H9 (cell line): ENCODE data around the gene BEST2. TPM values are rescaled to one million over a fixed set of nuclear protein-coding genes. Genes with fewer than 3 reads are reported as not detected.

ENCODE experiments used
- DNase-seq: peaks from one replicate; pipeline ENCODE4 v3.0.0-alpha.2; 2017
- H2AFZ ChIP-seq: one replicate; pipeline ENCODE4 v1.6.1; 2013; ENCODE audit warnings: mild to moderate bottlenecking, low read length, control low read depth, moderate library complexity
- H2AK5ac ChIP-seq: 2 replicates; pipeline ENCODE4 v1.6.1; 2013; ENCODE audit warnings: low read length, control low read depth, mixed read lengths; ENCODE audit not compliant: insufficient read length
- H2BK120ac ChIP-seq: one replicate; pipeline ENCODE4 v1.6.1; 2013; ENCODE audit warnings: low read depth, mild to moderate bottlenecking, low read length, control low read depth, inconsistent platforms; ENCODE audit not compliant: poor library complexity, severe bottlenecking
- H2BK12ac ChIP-seq: 2 replicates; pipeline ENCODE4 v1.6.1; 2013; ENCODE audit warnings: low read length, control low read depth, mixed read lengths, low read depth; ENCODE audit not compliant: insufficient read length
- H2BK15ac ChIP-seq: 2 replicates; pipeline ENCODE4 v1.6.1; 2013; ENCODE audit warnings: low read depth, low read length, control low read depth
- H2BK20ac ChIP-seq: one replicate; pipeline ENCODE4 v1.6.1; 2013; ENCODE audit warnings: low read depth, mild to moderate bottlenecking, low read length, control low read depth, inconsistent platforms; ENCODE audit not compliant: poor library complexity, severe bottlenecking
- H2BK5ac ChIP-seq: 2 replicates; pipeline ENCODE4 v1.6.1; 2013; ENCODE audit warnings: low read length, control low read depth, mixed read lengths; ENCODE audit not compliant: insufficient read length
- H3K14ac ChIP-seq: 2 replicates; pipeline ENCODE4 v1.6.1; 2013; ENCODE audit warnings: low read length, control low read depth; ENCODE audit not compliant: insufficient read depth
- H3K18ac ChIP-seq: 2 replicates; pipeline ENCODE4 v1.6.1; 2013; ENCODE audit warnings: low read depth, mild to moderate bottlenecking, mixed read lengths, low read length, control low read depth; ENCODE audit not compliant: insufficient read length
- H3K23ac ChIP-seq: 2 replicates; pipeline ENCODE4 v1.6.1; 2013; ENCODE audit warnings: low read length, control low read depth, mixed read lengths, low read depth; ENCODE audit not compliant: insufficient read length
- H3K23me2 ChIP-seq: 2 replicates; pipeline ENCODE4 v1.6.1; 2013; ENCODE audit warnings: low read depth, mild to moderate bottlenecking, mixed read lengths, low read length, control low read depth; ENCODE audit not compliant: insufficient read length, poor library complexity, severe bottlenecking
- H3K27ac ChIP-seq: 2 replicates; pipeline ENCODE4 v1.5.1; 2013; ENCODE audit warnings: low read length, control low read depth, mixed read lengths, low read depth; ENCODE audit not compliant: insufficient read length
- H3K27me3 ChIP-seq: 2 replicates; pipeline ENCODE4 v1.6.1; 2013; ENCODE audit warnings: low read length, control low read depth, inconsistent platforms; ENCODE audit not compliant: insufficient read depth
- H3K4ac ChIP-seq: 2 replicates; pipeline ENCODE4 v1.6.1; 2013; ENCODE audit warnings: low read depth, mild to moderate bottlenecking, control low read depth, inconsistent platforms, low read length, moderate library complexity
- H3K4me1 ChIP-seq: 2 replicates; pipeline ENCODE4 v1.6.1; 2013; ENCODE audit warnings: low read length, control low read depth, inconsistent platforms; ENCODE audit not compliant: insufficient read depth
- H3K4me2 ChIP-seq: 2 replicates; pipeline ENCODE4 v1.6.1; 2013; ENCODE audit warnings: low read length, control low read depth, mixed read lengths; ENCODE audit not compliant: insufficient read length, insufficient read depth
- H3K56ac ChIP-seq: 2 replicates; pipeline ENCODE4 v1.6.1; 2013; ENCODE audit warnings: low read depth, mild to moderate bottlenecking, mixed read lengths, low read length, control low read depth; ENCODE audit not compliant: insufficient read length
- H3K79me1 ChIP-seq: 2 replicates; pipeline ENCODE4 v1.6.1; 2013; ENCODE audit warnings: low read depth, mild to moderate bottlenecking, moderate library complexity, low read length, control low read depth, inconsistent platforms; ENCODE audit not compliant: insufficient read depth, poor library complexity, severe bottlenecking
- H3K79me2 ChIP-seq: 2 replicates; pipeline ENCODE4 v1.6.1; 2013; ENCODE audit warnings: low read length, control low read depth, inconsistent platforms; ENCODE audit not compliant: insufficient read depth
- H3K9ac ChIP-seq: 2 replicates; pipeline ENCODE4 v1.6.1; 2013; ENCODE audit warnings: low read length, control low read depth, mixed read lengths; ENCODE audit not compliant: insufficient read length; ENCODE audit errors: extremely low read depth
- H3K9me3 ChIP-seq: one replicate; pipeline ENCODE4 v1.6.1; 2013; ENCODE audit warnings: low read depth, low read length, inconsistent platforms; ENCODE audit not compliant: control insufficient read depth
- H3T11ph ChIP-seq: one replicate; pipeline ENCODE4 v1.6.1; 2013; ENCODE audit warnings: mild to moderate bottlenecking, low read length, control low read depth, inconsistent platforms
- H4K20me1 ChIP-seq: one replicate; pipeline ENCODE4 v1.6.1; 2013; ENCODE audit not compliant: control insufficient read depth, insufficient read length, insufficient read depth
- H4K5ac ChIP-seq: 2 replicates; pipeline ENCODE4 v1.6.1; 2013; ENCODE audit warnings: low read depth, mild to moderate bottlenecking, mixed read lengths, low read length, control low read depth; ENCODE audit not compliant: insufficient read length
- H4K8ac ChIP-seq: replicated peaks from 2 replicates; pipeline ENCODE4 v1.6.1; 2013; ENCODE audit warnings: low read length, control low read depth, mixed read lengths, low read depth; ENCODE audit not compliant: insufficient read length
- H4K91ac ChIP-seq: 2 replicates; pipeline ENCODE4 v1.6.1; 2013; ENCODE audit warnings: low read depth, mild to moderate bottlenecking, moderate library complexity, mixed read lengths, low read length, control low read depth; ENCODE audit not compliant: insufficient read length
- H3K27ac Mint-ChIP-seq, 3 experiments: 2 replicates in 2 of 3; 3 replicates in 1 of 3; pipeline ENCODE4 v1.8.0; 2020 to 2021; ENCODE audit warnings: mixed read lengths in 3 of 3, mild to moderate bottlenecking in 1 of 3, moderate library complexity in 1 of 3
- H3K27me3 Mint-ChIP-seq: 2 replicates; pipeline ENCODE4 v1.8.0; 2021; ENCODE audit warnings: low read depth, mild to moderate bottlenecking, moderate library complexity, mixed read lengths
- H3K36me3 Mint-ChIP-seq, 3 experiments: 2 replicates in 2 of 3; 3 replicates in 1 of 3; pipeline ENCODE4 v1.8.0; 2020 to 2021; ENCODE audit warnings: low read depth in 3 of 3, mixed read lengths in 3 of 3; ENCODE audit not compliant: insufficient read depth in 1 of 3
- H3K4me1 Mint-ChIP-seq, 2 experiments: 2 replicates each; pipeline ENCODE4 v1.8.0; 2020; ENCODE audit warnings: mixed read lengths in 2 of 2
- H3K4me3 Mint-ChIP-seq, 2 experiments: 2 replicates in 1 of 2; 3 replicates in 1 of 2; pipeline ENCODE4 v1.8.0; 2020 to 2021; ENCODE audit warnings: mild to moderate bottlenecking in 2 of 2, mixed read lengths in 2 of 2, moderate library complexity in 1 of 2
- H3K9me3 Mint-ChIP-seq, 2 experiments: 2 replicates in 1 of 2; 3 replicates in 1 of 2; pipeline ENCODE4 v1.8.0; 2020; ENCODE audit warnings: mild to moderate bottlenecking in 2 of 2, mixed read lengths in 2 of 2, moderate library complexity in 1 of 2
- WGBS: extraction: QIAGEN DNeasy Blood & Tissue Kit; methylation state at CpG from one replicate; pipeline ENCODE4 v1.1.7; 2013; ENCODE audit warnings: missing lambda C conversion rate, low lambda C conversion rate, mixed read lengths; ENCODE audit not compliant: insufficient read length; ENCODE audit errors: extremely low coverage; 5-methylcytosine and 5-hydroxymethylcytosine counted together
- total RNA-seq: library from RNA; stranded (reverse); gene quantifications from 2 replicates; pipeline ENCODE4 v1.2.1, GENCODE V29; 2021
- TF ChIP-seq, protein P1 (sequence below): fragments of 200-600 bp; sonication (generic); conservative IDR thresholded peaks from 3 replicates; pipeline ENCODE4 v1.8.0; 2021; ENCODE audit warnings: antibody characterized with exemption, mild to moderate bottlenecking

BEST2 gene
- total RNA-seq, 1 experiment from 2014 or later: 1.6 TPM

DNA sequence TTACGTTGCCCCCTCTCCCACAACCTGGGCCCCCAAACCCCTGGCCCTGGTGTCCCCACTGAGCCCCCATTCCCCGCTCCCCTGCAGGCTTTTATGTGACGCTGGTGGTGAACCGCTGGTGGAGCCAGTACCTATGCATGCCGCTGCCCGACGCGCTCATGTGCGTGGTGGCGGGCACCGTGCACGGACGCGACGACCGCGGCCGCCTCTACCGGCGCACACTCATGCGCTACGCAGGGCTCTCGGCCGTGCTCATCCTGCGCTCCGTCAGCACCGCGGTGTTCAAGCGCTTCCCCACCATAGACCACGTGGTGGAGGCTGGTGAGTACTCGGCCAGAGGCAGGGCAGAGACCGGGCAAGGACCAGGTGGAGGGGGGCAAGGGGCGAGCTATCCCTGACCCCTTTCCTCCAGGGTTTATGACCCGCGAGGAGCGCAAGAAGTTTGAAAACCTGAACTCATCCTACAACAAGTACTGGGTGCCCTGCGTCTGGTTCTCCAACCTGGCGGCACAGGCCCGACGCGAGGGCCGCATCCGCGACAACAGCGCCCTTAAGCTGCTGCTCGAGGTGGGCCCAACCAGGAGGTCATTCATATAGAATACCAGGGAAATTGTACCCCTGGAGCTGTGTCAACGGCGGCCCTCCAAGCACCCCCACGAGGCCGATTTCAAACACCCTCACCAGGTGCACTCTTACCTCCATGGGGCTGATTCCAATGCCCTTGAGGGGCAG, 3.0 kb downstream of the BEST2 start:
- no peak overlapping the region for H3K14ac ChIP-seq
- no peak overlapping the region for H3K27ac ChIP-seq
- no peak overlapping the region for H2BK20ac ChIP-seq
- H3K4me1 Mint-ChIP-seq: peaks cover 19 to 30% of the 10 kb centered on the region in 2 experiments
- H4K91ac ChIP-seq: no peak overlapping the region
- H3K27ac Mint-ChIP-seq: no peak overlapping the region
- no peak overlapping the region for H2BK12ac ChIP-seq
- no peak overlapping the region for H4K8ac ChIP-seq
- H3K9me3 Mint-ChIP-seq: no peaks in the 10 kb centered on the region
- no peak overlapping the region for H3T11ph ChIP-seq
- H3K9me3 ChIP-seq: no peaks in the 10 kb centered on the region
- peaks cover 59% of the 10 kb centered on the region for H3K27me3 Mint-ChIP-seq
- no peak overlapping the region for H3K23ac ChIP-seq
- H2BK120ac ChIP-seq: no peak overlapping the region
- no peak overlapping the region for H2AFZ ChIP-seq
- no CpG with 5 or more reads among the region's 50 CpGs for WGBS
- DNase-seq: no peak
- H2BK5ac ChIP-seq: no peak overlapping the region
- H3K56ac ChIP-seq: no peak overlapping the region
- no peak overlapping the region for H3K4me2 ChIP-seq
- H2BK15ac ChIP-seq: no peak overlapping the region
- no peak overlapping the region for H4K5ac ChIP-seq
- no peak overlapping the region for H3K4ac ChIP-seq
- no peaks in the 10 kb centered on the region for H3K79me2 ChIP-seq
- no peaks in the 10 kb centered on the region for H3K79me1 ChIP-seq
- no peak overlapping the region for H3K4me3 Mint-ChIP-seq
- no peaks in the 10 kb centered on the region for H4K20me1 ChIP-seq
- H3K18ac ChIP-seq: no peak overlapping the region
- 0 out of 7 replicates have a peak, but pooled peaks cover 0 to 3% (median 0%) of the 10 kb centered on the region in 3 experiments for H3K36me3 Mint-ChIP-seq
- H2AK5ac ChIP-seq: no peak overlapping the region
- no peaks in the 10 kb centered on the region for H3K27me3 ChIP-seq
- no peak overlapping the region for H3K9ac ChIP-seq
- no peaks in the 10 kb centered on the region for H3K4me1 ChIP-seq
- H3K23me2 ChIP-seq: peaks cover 6% of the 10 kb centered on the region
- TF ChIP-seq, protein P1, sequence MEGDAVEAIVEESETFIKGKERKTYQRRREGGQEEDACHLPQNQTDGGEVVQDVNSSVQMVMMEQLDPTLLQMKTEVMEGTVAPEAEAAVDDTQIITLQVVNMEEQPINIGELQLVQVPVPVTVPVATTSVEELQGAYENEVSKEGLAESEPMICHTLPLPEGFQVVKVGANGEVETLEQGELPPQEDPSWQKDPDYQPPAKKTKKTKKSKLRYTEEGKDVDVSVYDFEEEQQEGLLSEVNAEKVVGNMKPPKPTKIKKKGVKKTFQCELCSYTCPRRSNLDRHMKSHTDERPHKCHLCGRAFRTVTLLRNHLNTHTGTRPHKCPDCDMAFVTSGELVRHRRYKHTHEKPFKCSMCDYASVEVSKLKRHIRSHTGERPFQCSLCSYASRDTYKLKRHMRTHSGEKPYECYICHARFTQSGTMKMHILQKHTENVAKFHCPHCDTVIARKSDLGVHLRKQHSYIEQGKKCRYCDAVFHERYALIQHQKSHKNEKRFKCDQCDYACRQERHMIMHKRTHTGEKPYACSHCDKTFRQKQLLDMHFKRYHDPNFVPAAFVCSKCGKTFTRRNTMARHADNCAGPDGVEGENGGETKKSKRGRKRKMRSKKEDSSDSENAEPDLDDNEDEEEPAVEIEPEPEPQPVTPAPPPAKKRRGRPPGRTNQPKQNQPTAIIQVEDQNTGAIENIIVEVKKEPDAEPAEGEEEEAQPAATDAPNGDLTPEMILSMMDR: no peak
